Tibial artery (tissue), 4 donors: ENCODE results near the gene BASP1.

Experiments used
- DNase-seq, 2 donors: peaks; one replicate each; pipeline ENCODE4 v3.0.0-alpha.2; 2019
- H3K27ac ChIP-seq, 2 donors: fragments of 200-600 bp; sonication (generic) in 1 of 2; 1 replicate in 1 of 2; 2 replicates in 1 of 2; pipeline ENCODE4 v1.5.1; 2018 to 2019; ENCODE audit warnings: mild to moderate bottlenecking in 1 of 2
- H3K27me3 ChIP-seq, 2 donors: fragments of 200-600 bp; sonication (generic) in 1 of 2; one replicate each; pipeline versions ENCODE4 v1.5.1 to v1.6.0; 2016 to 2019
- H3K36me3 ChIP-seq, 3 donors: fragments of 200-600 bp; sonication (generic) in 2 of 3; one replicate each; pipeline ENCODE4 v1.5.1; 2016 to 2019; ENCODE audit warnings: mild to moderate bottlenecking in 2 of 3
- H3K4me1 ChIP-seq, 4 donors: fragments of 200-600 bp; sonication (generic) in 2 of 4; 1 replicate in 3 of 4; 2 replicates in 1 of 4; pipeline ENCODE4 v1.5.1; 2016 to 2019
- H3K4me3 ChIP-seq, 2 donors: fragments of 200-600 bp; sonication (generic) in 1 of 2; 1 replicate in 1 of 2; 2 replicates in 1 of 2; pipeline ENCODE4 v1.5.1; 2018 to 2019; ENCODE audit warnings: mild to moderate bottlenecking in 2 of 2
- H3K9me3 ChIP-seq, 3 donors: fragments of 200-600 bp; sonication (generic) in 1 of 3; one replicate each; pipeline ENCODE4 v1.5.1; 2016 to 2019
- CTCF ChIP-seq, 2 experiments: fragments of 200-600 bp in 1 of 2; fragments of 450-650 bp in 1 of 2; IDR thresholded peaks; one replicate each; pipeline ENCODE4 v1.5.1; 2017 to 2019; ENCODE audit warnings: antibody characterized with exemption in 2 of 2, mild to moderate bottlenecking in 1 of 2, moderate library complexity in 1 of 2
- intact Hi-C: fragments of 100-400 bp; cut with DNase I; formaldehyde crosslinking; loops from one replicate; pipeline ENCODE4 v1.15.0; 2023; ENCODE audit warnings: low total_unique reads

Gene BASP1

GRCh38 chr5:17260549-17260948 is 43.1 kb downstream of the BASP1 start:
- no peak for TF ChIP-seq CTCF (IDR thresholded peaks at IDR 0.05)
- Histone ChIP-seq H3K4me3 (no peak overlapping the region), H3K36me3 (no peaks in the 10 kb centered on the region), H3K27ac (no peak overlapping the region), H3K27me3 (no peaks in the 10 kb centered on the region), H3K4me1 (peaks cover 0 to 21% (median 2%) of the 10 kb centered on the region in 4 donors), H3K9me3 (no peaks in the 10 kb centered on the region)
- DNase-seq, result no peak
- intact Hi-C loops, result no loop called here

GRCh38 chr5:17261075-17261474 is 43.6 kb downstream of the BASP1 start:
- intact Hi-C loops, result no loop called here
- H3K27ac ChIP-seq, result no peak overlapping the region
- TF ChIP-seq CTCF (IDR thresholded peaks at IDR 0.05), result no peak
- DNase-seq, result no peak
- no peaks in the 10 kb centered on the region for H3K9me3 ChIP-seq
- no peaks in the 10 kb centered on the region for H3K27me3 ChIP-seq
- H3K36me3 ChIP-seq, result no peaks in the 10 kb centered on the region
- H3K4me1 ChIP-seq, result peaks cover 0 to 17% (median under 1%) of the 10 kb centered on the region in 4 donors
- H3K4me3 ChIP-seq, result no peak overlapping the region

DNA sequence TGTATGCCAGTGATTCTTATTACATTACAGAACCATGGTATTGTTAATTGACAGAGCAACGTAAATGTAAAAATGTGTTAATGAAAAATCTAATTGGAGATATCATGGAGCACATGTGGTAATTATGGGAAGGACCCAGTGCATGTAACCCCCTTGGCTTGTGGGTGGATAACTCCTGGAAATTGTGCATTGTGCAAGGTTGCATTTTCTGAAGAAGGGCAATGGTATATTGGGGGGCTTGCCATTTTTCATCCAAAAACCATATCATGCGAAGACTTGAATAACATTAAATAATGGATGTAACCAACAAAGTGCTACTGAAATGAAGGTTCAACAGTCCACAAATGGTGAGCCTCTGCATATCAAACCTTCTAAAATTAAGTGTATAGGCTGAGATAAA is 47.6 kb downstream of the BASP1 start:
- no peak for DNase-seq
- Histone ChIP-seq H3K36me3 (no peaks in the 10 kb centered on the region), H3K27ac (no peak overlapping the region), H3K4me1 (no peaks in the 10 kb centered on the region), H3K27me3 (no peaks in the 10 kb centered on the region), H3K9me3 (no peaks in the 10 kb centered on the region), H3K4me3 (no peak overlapping the region)
- no peak for TF ChIP-seq CTCF (IDR thresholded peaks at IDR 0.05)
- intact Hi-C loops, result no loop called here

GRCh38 chr5:17267106-17267505 is 49.7 kb downstream of the BASP1 start:
- intact Hi-C loops, result no loop called here
- no peaks in the 10 kb centered on the region for H3K27me3 ChIP-seq
- no peaks in the 10 kb centered on the region for H3K36me3 ChIP-seq
- TF ChIP-seq CTCF (IDR thresholded peaks at IDR 0.05), result no peak
- no peak overlapping the region for H3K27ac ChIP-seq
- H3K9me3 ChIP-seq, result no peaks in the 10 kb centered on the region
- DNase-seq, result no peak
- no peaks in the 10 kb centered on the region for H3K4me1 ChIP-seq
- no peak overlapping the region for H3K4me3 ChIP-seq

DNA sequence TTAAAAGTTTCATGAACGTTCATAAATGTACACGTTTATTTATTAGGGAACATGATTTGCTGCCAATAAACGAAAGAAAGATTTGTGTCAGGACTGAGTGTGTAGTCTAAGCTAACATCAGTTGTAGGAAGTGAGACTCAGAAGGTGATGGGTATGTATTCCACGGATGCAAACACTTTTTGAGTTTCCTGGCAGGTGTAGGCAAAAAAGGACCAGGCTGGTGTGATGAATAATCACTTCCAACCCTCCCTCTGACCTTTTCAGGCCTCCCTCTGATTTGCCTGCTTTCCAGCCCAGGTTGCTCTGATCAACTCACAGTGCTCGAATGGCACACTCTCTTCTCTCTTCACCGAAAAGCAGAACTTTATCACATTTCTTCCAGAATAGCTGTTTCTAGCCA is 51.8 kb downstream of the BASP1 start:
- Histone ChIP-seq H3K9me3 (no peaks in the 10 kb centered on the region), H3K4me3 (no peak overlapping the region), H3K36me3 (no peaks in the 10 kb centered on the region), H3K4me1 (no peaks in the 10 kb centered on the region), H3K27me3 (no peaks in the 10 kb centered on the region), H3K27ac (no peak overlapping the region)
- no peak for DNase-seq
- TF ChIP-seq CTCF (IDR thresholded peaks at IDR 0.05), result no peak
- intact Hi-C loops, result no loop called here

- H3K4me1 ChIP-seq, result no peaks in the 10 kb centered on the region
- no peaks in the 10 kb centered on the region for H3K27me3 ChIP-seq
- H3K9me3 ChIP-seq, result no peaks in the 10 kb centered on the region
- no peak for DNase-seq
- no peak overlapping the region for H3K27ac ChIP-seq
- peaks cover 0 to 7% (median 4%) of the 10 kb centered on the region in 3 donors for H3K36me3 ChIP-seq
- no peak overlapping the region for H3K4me3 ChIP-seq
- no peak for TF ChIP-seq CTCF (IDR thresholded peaks at IDR 0.05)
- intact Hi-C loops, result no loop called here
Observed at GRCh38 chr5:17272111-17272510, 54.7 kb downstream of the BASP1 start.
